Hematopoietic multipotent progenitor cell treated with erythropoietin and hydrocortisone succinate and interleukin-3 and kit ligand, for 8 days (in vitro differentiated cells): Measurements from ENCODE around the gene IL17RE.

Source experiments
- DNase-seq: peaks from one replicate; pipeline ENCODE4 v3.0.0-alpha.2; 2015

IL17RE gene

DNA sequence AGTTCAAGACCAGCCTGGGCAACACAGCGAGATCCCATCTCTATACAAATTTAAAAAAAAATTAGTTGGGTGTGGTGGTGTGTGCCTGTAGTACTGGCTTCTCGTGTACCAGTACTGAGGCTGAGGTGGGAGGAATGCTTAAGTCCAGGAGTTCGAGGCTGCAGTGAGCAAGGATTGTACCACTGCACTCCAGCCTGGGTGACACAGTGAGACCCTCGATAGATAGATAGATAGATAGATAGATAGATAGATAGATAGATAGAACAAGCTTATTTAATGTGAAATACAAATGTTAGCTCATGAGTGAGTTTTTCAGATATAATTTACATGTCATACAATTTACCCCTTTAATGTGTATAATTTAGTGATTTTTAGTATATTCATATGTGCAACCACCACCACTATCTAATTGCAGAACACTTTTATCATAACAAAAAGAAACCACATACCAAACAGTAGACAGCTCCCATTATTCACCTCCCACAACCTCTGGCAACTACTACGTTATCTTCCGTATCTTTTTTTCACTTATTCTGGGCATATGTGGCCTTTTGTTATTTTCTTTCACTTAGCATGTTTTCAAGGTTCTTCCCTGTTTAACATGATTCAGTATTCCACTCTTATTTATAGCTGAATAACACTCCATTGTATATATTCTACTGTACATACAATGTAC lies 62.7 kb downstream of the IL17RE start:
- no peak for DNase-seq
